Measurements from ENCODE around the gene DNAH7.
"Not testable (repeated sequence)": the region's sequence is repeated elsewhere in the genome, so short reads cannot be mapped to it uniquely, and the experiment has no call there.

DNAH7 gene

DNA sequence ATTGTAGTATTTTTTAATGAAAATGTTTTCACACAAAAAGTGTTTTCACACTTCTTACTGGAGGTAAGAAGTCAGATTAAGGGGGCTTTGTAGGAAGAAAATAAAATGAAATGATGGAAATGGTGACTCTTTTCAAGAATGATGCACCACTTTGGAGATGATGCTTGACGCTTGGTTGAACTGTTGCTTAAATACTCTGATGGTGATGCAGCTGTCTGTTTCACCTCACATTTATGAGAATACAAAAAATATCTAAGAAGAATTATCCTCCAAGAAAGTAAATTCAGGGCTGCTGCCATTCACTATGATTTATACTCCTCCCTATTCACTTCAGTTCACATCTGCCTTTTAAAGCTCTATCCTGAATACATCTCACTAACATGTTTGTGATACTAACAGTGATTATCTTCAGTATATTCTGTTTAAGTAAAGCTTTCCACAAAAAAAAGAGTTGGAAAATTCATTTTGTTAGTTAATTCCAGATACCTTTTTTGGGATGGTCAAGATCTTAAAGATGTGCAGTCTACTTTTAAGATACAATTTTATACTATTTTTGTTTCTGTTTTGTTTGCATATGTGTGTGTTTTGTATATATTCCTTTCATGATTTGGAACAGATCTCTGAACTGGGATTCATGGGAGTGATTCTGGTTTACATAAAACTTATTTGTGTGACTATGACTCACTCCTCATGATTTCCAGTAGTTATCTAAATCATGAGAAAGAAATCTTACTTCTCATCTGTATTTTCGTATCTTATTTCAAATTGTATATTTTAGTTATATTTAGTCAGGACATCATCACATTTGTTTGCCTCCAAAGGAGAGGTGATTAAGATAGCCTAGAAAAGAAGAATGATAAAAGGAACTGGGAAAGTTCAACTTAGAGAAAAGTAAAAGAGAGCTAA lies 358.5 kb downstream of the DNAH7 start:
- DNase-seq, result no peak

DNA sequence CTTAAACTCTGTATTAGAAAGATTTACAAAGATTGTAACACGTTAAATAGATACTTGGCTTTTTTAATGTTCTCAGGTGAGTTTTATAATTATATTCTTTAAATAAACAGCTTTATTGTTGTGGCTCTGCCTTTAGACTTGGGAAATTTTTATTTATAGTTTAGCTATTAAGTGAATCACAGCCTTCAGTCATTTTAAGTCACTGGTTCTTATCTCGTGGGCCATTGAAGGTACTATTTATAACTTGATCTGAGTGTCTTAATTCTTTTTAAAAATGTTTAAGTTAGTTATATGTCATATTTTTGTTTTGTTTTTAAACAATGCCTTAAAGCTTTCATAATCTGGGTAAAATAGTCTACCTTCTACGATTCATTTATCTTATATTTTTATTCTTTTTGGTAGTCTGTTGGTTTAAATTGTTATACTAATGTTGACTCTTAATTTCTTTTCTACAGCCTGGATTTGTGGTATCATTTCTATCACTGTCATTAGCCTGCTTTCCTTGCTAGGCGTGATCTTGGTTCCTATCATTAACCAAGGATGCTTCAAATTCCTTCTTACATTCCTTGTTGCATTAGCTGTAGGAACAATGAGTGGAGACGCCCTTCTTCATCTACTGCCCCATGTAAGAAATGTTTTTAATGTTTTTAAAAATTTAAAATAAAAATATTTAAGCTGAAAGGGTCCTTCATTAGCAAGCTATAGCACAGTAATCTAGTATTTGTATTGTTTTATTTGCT lies 362.3 kb downstream of the DNAH7 start:
- no peak for DNase-seq

DNA sequence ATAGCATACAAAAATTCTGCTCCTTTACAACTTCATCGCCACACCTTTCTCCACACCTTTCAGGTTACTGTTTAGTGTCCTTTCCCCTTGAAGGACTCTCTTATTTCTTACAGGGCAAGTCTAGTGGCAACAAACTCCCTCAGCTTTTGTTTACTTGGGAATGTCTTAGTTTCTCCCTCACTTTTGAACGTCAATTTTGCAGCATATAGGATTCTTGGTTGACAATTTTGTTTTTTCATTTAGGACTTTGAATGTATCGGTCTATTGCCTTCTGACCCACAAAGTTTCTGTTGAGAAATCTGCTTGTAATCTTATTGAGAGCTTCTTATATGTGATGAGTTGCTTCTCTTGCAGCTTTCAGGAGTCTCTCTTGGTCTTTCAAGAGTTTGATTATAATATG lies 368.2 kb downstream of the DNAH7 start:
- DNase-seq, result no peak

DNA sequence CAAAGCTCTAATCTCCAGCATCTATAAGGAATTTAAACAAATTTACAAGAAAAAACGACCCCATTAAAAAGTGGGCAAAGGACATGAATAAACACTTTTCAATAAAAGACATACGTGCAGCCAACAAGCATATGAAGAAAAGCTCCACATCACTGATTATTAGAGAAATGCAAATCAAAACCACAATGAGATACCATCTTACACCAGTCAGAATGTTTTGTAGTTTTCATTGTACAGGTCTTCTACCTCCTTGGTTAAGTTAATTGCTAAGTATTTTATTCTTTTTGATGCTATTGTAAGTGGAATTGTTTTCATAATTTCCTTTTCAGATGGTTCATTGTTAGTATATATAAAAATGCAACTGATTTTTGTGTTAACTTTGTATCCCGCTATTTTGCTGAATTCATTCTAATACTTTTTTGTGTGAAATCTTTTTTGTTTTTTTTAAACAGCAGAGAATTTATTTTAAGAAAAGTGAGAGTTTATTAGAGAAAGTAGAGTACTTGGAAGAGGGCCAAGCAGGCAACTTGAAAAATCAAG lies 370.9 kb downstream of the DNAH7 start:
- DNase-seq, result no peak

DNA sequence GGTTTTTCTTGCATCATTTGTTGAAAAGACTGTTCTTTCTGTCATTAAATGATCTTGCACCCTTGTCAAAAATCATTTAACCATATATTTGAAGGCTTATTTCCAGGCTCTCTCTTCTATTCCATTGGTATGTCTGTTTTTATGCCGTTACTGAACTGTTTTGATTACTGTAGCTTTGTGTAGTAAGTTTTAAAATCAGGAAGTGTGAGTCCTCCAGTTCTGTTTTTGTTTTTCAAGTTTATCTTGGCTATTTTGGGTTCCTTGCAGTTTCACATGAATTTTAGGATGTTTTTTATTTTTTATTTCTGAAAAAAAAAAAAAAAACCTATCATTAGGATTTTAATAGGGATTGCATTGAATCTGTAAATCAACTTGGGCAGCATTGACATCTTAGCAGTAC lies 372.6 kb downstream of the DNAH7 start:
- DNase-seq, result no peak

DNA sequence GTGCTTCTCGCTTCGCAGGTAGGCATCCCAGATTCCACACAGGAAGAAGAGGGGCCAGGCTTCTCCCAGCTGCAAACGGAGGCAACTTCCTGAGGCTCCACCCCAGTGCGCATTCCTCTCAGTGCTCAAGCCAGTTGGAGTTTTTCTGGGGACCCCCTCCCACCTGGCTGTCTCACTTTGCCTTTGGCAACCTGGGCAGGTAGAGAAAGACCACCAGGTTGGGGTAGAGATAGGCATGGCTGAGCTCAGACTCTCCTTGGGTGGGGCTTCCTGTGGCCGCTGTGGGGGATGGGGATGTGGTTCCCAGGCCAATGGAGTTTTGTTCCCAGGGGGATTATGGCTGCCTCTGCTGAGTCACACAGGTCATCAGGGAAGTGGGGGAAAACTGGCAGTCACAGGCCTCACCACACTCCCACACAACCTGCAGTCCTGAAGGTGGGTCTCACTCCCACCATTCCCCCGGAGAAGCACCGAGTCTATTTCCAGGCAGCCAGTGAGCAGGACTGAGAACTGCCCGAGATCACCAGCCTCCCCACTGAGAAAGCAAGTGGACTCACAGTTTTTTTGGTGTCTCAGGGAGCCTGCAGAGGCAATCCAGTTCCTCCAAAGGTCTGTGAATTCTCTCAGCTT lies 373.5 kb downstream of the DNAH7 start:
- DNase-seq, result no peak

DNA sequence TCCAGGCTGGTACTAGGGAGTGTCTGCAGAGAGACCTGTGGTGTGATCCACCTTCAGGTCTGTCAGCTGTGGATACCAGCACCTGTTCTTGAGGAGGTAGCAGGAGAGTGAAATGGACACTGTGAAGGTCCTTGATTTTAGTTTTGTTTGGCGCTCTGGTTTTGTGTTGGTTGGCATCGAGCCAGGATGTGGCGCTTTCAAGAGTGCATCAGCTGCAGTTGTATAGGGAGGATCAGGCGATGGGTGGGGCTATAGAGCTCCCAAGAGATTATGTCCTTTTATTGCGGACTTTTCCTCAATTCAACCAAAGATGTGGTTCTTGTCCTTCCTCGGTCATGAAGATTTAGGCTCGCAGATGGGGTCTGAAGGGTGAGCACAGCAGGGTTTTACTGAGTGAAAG lies 374.1 kb downstream of the DNAH7 start:
- no peak for DNase-seq

DNA sequence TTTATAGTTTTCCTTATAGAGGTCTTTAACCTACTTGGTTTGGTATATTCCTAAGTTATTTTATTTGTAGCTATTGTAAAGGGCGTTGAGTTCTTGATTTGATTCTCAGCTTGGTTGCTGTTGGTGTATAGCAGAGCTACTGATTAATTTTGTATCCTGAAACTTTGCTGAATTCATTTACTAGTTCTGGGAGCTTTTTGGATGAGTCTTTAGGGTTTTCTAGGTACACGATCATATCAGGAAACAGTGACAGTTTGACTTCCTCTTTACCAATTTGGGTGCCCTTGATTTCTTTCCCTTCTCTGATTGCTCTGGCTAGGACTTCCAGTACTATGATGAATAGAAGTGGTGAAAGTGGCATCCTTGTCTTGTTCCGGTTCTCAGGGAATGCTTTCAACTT lies 376.1 kb downstream of the DNAH7 start:
- not testable (repeated sequence) for DNase-seq

Data from NCI-H1694 (cell line).